GM19193 (cell line): Measurements from ENCODE around the gene FRAS1.

Source experiments
- POLR2A ChIP-seq: IDR thresholded peaks from 4 replicates; pipeline ENCODE4 v1.6.1; 2011; ENCODE audit not compliant: insufficient read depth, insufficient read length; ENCODE audit errors: extremely low read depth

Gene FRAS1

GRCh38 chr4:78166622-78167021, 109.5 kb downstream of the FRAS1 start:
- TF ChIP-seq POLR2A: no peak

- TF ChIP-seq POLR2A: no peak
These were observed 110.4 kb downstream of the FRAS1 start for GRCh38 chr4:78167510-78167909.

- no peak for TF ChIP-seq POLR2A
These were observed 110.9 kb downstream of the FRAS1 start for GRCh38 chr4:78168029-78168428.

GRCh38 chr4:78169728-78170127, 112.6 kb downstream of the FRAS1 start:
- TF ChIP-seq POLR2A: no peak

GRCh38 chr4:78171482-78171881, 114.4 kb downstream of the FRAS1 start:
- TF ChIP-seq POLR2A: no peak

GRCh38 chr4:78174891-78175290, 117.8 kb downstream of the FRAS1 start:
- no peak for TF ChIP-seq POLR2A

GRCh38 chr4:78179196-78179595, 122.1 kb downstream of the FRAS1 start:
- no peak for TF ChIP-seq POLR2A

GRCh38 chr4:78184584-78184983, 127.5 kb downstream of the FRAS1 start:
- no peak for TF ChIP-seq POLR2A

GRCh38 chr4:78185117-78185516, 128.0 kb downstream of the FRAS1 start:
- TF ChIP-seq POLR2A: no peak

- no peak for TF ChIP-seq POLR2A
These were observed 129.7 kb downstream of the FRAS1 start for GRCh38 chr4:78186597-78187543.

- TF ChIP-seq POLR2A: no peak
These were observed 132.9 kb downstream of the FRAS1 start for GRCh38 chr4:78190068-78190467.

GRCh38 chr4:78190595-78190994, 133.5 kb downstream of the FRAS1 start:
- TF ChIP-seq POLR2A: no peak

GRCh38 chr4:78197947-78198346, 140.8 kb downstream of the FRAS1 start:
- TF ChIP-seq POLR2A: no peak

- TF ChIP-seq POLR2A: no peak
These were observed 142.9 kb downstream of the FRAS1 start for GRCh38 chr4:78199984-78200383.

GRCh38 chr4:78200949-78201348, 143.8 kb downstream of the FRAS1 start:
- no peak for TF ChIP-seq POLR2A

- no peak for TF ChIP-seq POLR2A
These were observed 147.1 kb downstream of the FRAS1 start for GRCh38 chr4:78204176-78204575.

GRCh38 chr4:78205591-78205990, 148.5 kb downstream of the FRAS1 start:
- TF ChIP-seq POLR2A: no peak

- no peak for TF ChIP-seq POLR2A
These were observed 150.4 kb downstream of the FRAS1 start for GRCh38 chr4:78207541-78207940.

GRCh38 chr4:78207951-78208350, 150.8 kb downstream of the FRAS1 start:
- no peak for TF ChIP-seq POLR2A
